ENCODE data around the gene ULK1. TPM values are rescaled to one million over a fixed set of nuclear protein-coding genes. Genes with fewer than 3 reads are reported as not detected.

Gene ULK1
- total RNA-seq, 1 donor = 14.1 TPM

- H3K27ac ChIP-seq (ENCODE audit: low read depth, low read length) = peak overlapping the region; percentile 93
- peak overlapping the region; percentile 83 for H3K4me3 ChIP-seq (ENCODE audit: insufficient read depth, low read length)
Observed at GRCh38 chr12:131895640-131896079, 1.2 kb downstream of the ULK1 start.

GRCh38 chr12:131896080-131896810 lies 1.8 kb downstream of the ULK1 start:
- Histone ChIP-seq H3K79me2 (ENCODE audit: insufficient read depth, low read length) (peaks cover 31% of the 10 kb centered on the region), H2AFZ (ENCODE audit: low read length) (peak overlapping the region; percentile 88), H3K36me3 (ENCODE audit: insufficient read depth, low read length) (peaks cover 7% of the 10 kb centered on the region), H3K27me3 (ENCODE audit: insufficient read depth, low read length) (no peaks in the 10 kb centered on the region), H3K4me1 (ENCODE audit: insufficient read depth, low read length) (peaks cover 10% of the 10 kb centered on the region), H3K4me2 (ENCODE audit: insufficient read depth, low read length) (peak overlapping the region; percentile 92), H3K27ac (ENCODE audit: low read depth, low read length) (peak overlapping the region; percentile 93), H4K20me1 (ENCODE audit: insufficient read depth, low read length) (peaks cover 26% of the 10 kb centered on the region), H3K9me3 (ENCODE audit: low read depth, low read length) (no peaks in the 10 kb centered on the region), H3K4me3 (ENCODE audit: insufficient read depth, low read length) (peak overlapping the region; percentile 83)
- TF ChIP-seq, protein P1, sequence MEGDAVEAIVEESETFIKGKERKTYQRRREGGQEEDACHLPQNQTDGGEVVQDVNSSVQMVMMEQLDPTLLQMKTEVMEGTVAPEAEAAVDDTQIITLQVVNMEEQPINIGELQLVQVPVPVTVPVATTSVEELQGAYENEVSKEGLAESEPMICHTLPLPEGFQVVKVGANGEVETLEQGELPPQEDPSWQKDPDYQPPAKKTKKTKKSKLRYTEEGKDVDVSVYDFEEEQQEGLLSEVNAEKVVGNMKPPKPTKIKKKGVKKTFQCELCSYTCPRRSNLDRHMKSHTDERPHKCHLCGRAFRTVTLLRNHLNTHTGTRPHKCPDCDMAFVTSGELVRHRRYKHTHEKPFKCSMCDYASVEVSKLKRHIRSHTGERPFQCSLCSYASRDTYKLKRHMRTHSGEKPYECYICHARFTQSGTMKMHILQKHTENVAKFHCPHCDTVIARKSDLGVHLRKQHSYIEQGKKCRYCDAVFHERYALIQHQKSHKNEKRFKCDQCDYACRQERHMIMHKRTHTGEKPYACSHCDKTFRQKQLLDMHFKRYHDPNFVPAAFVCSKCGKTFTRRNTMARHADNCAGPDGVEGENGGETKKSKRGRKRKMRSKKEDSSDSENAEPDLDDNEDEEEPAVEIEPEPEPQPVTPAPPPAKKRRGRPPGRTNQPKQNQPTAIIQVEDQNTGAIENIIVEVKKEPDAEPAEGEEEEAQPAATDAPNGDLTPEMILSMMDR (IDR thresholded peaks at IDR 0.05; ENCODE audit: extremely low read depth, low read depth, low read length) = no peak
- DNase-seq (ENCODE audit: insufficient read length, low spot score, missing footprints) = peak; percentile 100

More at GRCh38 chr12:131895640-131896079, 1.2 kb downstream of the ULK1 start:
- peaks cover 7% of the 10 kb centered on the region for H3K36me3 ChIP-seq (ENCODE audit: insufficient read depth, low read length)
- peak overlapping the region; percentile 92 for H3K4me2 ChIP-seq (ENCODE audit: insufficient read depth, low read length)
- TF ChIP-seq, protein P1 (IDR thresholded peaks at IDR 0.05; ENCODE audit: extremely low read depth, low read depth, low read length) = no peak
- H3K27me3 ChIP-seq (ENCODE audit: insufficient read depth, low read length) = no peaks in the 10 kb centered on the region
- H3K79me2 ChIP-seq (ENCODE audit: insufficient read depth, low read length) = peaks cover 30% of the 10 kb centered on the region
- H2AFZ ChIP-seq (ENCODE audit: low read length) = no peak overlapping the region
- no peaks in the 10 kb centered on the region for H3K9me3 ChIP-seq (ENCODE audit: low read depth, low read length)
- H3K4me1 ChIP-seq (ENCODE audit: insufficient read depth, low read length) = peaks cover 10% of the 10 kb centered on the region
- no peak for DNase-seq (ENCODE audit: insufficient read length, low spot score, missing footprints)
- H4K20me1 ChIP-seq (ENCODE audit: insufficient read depth, low read length) = peaks cover 23% of the 10 kb centered on the region

DNA sequence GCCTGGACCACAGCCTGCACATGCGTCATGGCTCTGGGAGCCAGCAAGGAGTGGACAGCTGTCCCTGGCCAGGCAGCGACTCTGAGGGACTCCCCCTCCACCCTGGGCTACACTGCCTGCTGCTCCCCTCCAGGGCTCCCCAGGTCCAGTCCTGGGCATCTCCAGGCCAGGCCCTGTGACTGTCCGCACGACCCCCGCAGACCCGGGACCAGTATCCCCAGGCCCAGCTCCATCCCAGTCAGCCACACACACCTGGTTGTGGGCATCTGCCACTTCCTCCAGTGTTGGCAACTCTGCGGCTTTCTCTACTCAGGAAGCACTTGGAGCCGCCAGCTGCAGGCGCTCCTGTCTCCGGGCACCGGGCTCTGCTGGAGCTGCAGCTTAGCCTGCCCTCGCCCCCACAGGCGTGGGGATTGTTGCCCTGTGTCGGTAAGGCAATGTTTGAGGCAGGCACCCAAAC lies 2.4 kb downstream of the ULK1 start:
- Histone ChIP-seq H3K4me2 (ENCODE audit: insufficient read depth, low read length) (peak overlapping the region; percentile 92), H4K20me1 (ENCODE audit: insufficient read depth, low read length) (peaks cover 32% of the 10 kb centered on the region)

DNA sequence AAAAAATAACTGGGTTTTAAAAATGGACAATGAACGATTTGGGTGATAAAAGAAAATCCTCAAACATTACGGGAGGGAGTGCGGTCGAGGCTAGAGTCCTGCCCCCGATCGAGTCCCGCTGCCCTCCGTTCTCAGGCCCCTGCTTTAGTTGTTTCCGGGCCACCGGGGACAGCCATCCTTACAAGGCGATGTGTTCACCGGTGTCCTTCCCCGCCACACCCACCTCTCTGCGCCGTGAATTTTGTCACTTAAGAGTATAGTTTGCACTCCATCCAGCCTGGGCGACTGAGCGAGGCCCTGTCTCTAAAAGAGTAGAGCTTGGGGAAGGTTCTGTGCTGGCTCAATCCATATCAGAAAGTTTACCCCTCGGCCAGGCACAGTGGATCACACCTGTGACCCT lies 2.9 kb downstream of the ULK1 start:
- DNase-seq (ENCODE audit: insufficient read length, low spot score, missing footprints) = peak; percentile 52
- Histone ChIP-seq H3K4me1 (ENCODE audit: insufficient read depth, low read length) (peaks cover 10% of the 10 kb centered on the region), H2AFZ (ENCODE audit: low read length) (no peak overlapping the region), H3K79me2 (ENCODE audit: insufficient read depth, low read length) (peaks cover 39% of the 10 kb centered on the region), H3K4me2 (ENCODE audit: insufficient read depth, low read length) (no peak overlapping the region), H4K20me1 (ENCODE audit: insufficient read depth, low read length) (peaks cover 33% of the 10 kb centered on the region), H3K4me3 (ENCODE audit: insufficient read depth, low read length) (no peak overlapping the region), H3K27ac (ENCODE audit: low read depth, low read length) (peak overlapping the region; percentile 93), H3K36me3 (ENCODE audit: insufficient read depth, low read length) (peaks cover 7% of the 10 kb centered on the region), H3K27me3 (ENCODE audit: insufficient read depth, low read length) (no peaks in the 10 kb centered on the region), H3K9me3 (ENCODE audit: low read depth, low read length) (no peaks in the 10 kb centered on the region)
- TF ChIP-seq, protein P1 (IDR thresholded peaks at IDR 0.05; ENCODE audit: extremely low read depth, low read depth, low read length) = no peak

More for the DNA sequence above, 2.4 kb downstream of the ULK1 start:
- peaks cover 10% of the 10 kb centered on the region for H3K4me1 ChIP-seq (ENCODE audit: insufficient read depth, low read length)
- H3K79me2 ChIP-seq (ENCODE audit: insufficient read depth, low read length) = peaks cover 35% of the 10 kb centered on the region
- TF ChIP-seq, protein P1 (IDR thresholded peaks at IDR 0.05; ENCODE audit: extremely low read depth, low read depth, low read length) = no peak
- H3K9me3 ChIP-seq (ENCODE audit: low read depth, low read length) = no peaks in the 10 kb centered on the region
- no peak overlapping the region for H2AFZ ChIP-seq (ENCODE audit: low read length)
- peak; percentile 100 for DNase-seq (ENCODE audit: insufficient read length, low spot score, missing footprints)
- H3K27ac ChIP-seq (ENCODE audit: low read depth, low read length) = peak overlapping the region; percentile 93
- H3K27me3 ChIP-seq (ENCODE audit: insufficient read depth, low read length) = no peaks in the 10 kb centered on the region
- peaks cover 7% of the 10 kb centered on the region for H3K36me3 ChIP-seq (ENCODE audit: insufficient read depth, low read length)
- H3K4me3 ChIP-seq (ENCODE audit: insufficient read depth, low read length) = peak overlapping the region; percentile 83
